Skin of body (tissue), 2 donors: ENCODE results near the gene POLR3H. TPM values are rescaled to one million over a fixed set of nuclear protein-coding genes. Genes with fewer than 3 reads are reported as not detected.
A peak's percentile ranks its signal among the peaks of the same experiment; 100 is the strongest.

Source experiments
- DNase-seq: peaks from one replicate; lab custom pipeline; 2025; lab: John Stamatoyannopoulos, UW
- total RNA-seq: library from RNA; depleted of rRNA; stranded (reverse); fragments of >200 nt; gene quantifications from one replicate; pipeline ENCODE4 v1.2.3, GENCODE V29; 2014

POLR3H gene
- total RNA-seq, 1 donor from 2014 or later, result 7.8 TPM

DNA sequence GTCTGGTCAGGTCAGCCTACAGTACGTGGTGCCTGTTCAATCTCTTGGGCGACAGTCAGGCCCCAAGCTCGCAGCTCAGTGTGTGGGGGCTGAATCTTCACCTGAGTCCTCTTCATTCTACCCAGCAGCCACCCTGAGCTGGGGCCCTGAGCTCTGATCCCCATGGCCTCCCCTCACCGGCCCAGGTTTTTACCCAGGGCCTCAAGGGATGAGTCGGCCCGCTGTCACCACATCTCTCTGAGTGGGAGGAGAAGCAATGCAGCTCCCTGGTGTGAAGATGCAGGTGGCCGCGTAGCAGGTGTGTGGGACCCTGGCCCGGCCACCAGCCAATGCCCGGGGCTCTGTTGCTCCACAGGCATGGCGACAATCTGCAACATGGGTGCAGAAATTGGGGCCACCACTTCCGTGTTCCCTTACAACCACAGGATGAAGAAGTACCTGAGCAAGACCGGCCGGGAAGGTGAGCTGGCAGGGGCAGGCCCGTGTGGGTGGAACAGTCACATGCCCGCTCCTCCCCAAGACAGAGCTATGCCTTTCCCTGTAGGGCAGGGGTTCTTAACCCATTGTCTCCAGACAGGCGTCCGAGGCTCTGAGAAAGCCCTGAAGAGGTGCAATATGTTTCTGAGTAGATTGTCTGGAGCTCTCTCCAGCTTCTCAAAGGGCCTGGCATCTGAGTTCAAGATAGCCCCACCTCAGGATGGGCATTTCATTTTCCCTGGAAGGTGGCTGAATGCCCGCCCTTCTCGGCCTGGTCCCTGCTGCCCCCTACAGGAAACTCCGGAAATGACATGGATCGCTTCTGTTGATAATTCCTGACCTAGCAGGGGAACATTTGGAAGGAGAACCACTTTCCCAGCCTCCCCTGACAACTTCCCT is 26.9 kb downstream of the POLR3H start:
- peak; percentile 7 for DNase-seq

DNA sequence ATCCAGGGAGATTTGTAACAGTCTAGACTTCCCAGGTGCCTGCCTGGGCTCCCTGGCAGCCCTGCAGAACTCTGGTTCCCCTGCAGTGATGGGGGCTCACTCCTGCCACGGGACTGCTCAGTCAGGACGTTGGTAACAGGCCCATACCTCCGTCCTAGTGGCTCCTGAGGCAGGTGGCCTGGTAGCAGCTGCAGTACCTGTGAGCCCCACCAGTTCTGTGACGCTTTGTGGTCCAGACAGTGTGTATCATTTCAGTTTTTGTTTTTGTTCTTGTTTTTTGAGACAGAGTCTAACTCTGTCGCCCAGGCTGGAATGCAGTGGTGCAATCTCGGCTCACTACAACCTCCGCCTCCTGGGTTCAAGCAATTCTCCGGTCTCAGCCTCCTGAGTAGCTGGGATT is 27.8 kb downstream of the POLR3H start:
- no peak for DNase-seq

DNA sequence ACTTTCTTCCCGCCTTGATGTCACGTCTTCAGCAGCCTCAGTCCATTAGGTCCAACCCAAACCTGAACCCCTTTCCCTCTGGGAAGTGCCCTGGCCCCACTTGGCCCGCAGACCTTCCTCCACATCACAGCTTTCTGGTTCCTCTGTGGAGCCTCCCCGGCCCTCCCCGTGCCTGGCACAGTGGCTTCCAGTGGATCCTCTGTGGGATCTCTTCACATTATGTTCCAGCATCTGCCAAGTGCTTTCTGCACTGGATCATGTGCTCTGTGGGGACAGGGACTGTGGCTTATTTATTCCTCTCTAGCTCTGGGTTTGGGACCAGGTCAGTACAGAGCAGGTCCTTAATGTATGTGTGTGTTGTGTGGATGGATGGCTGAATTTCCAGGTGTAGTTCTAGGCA is 30.9 kb downstream of the POLR3H start:
- DNase-seq, result no peak

GRCh38 chr22:41512421-41513194 is 31.7 kb downstream of the POLR3H start:
- DNase-seq, result no peak

DNA sequence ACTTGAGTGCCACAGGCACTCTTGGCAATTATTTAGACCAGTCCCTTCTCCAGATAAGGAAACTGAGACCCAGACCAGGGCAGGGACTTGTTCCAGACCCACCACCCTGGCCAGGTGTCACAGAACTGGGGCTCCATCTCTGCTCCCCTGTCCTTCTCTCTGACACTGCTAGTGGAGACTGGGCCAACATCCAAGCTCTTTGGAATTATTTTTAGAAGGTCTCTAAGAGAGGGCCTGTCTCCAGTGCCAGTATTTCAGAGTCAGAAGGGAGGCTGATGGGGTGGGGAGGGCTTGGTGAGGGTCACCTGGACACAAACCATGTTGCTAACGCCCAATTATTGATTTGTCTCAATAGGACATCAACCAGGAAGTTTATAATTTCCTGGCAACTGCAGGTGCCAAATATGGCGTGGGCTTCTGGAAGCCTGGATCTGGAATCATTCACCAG is 32.7 kb downstream of the POLR3H start:
- no peak for DNase-seq

- DNase-seq, result no peak
These were observed 35.5 kb downstream of the POLR3H start for GRCh38 chr22:41508770-41509170.

- DNase-seq, result no peak
These were observed 36.8 kb downstream of the POLR3H start for GRCh38 chr22:41507330-41508063.

- no peak for DNase-seq
These were observed 38.6 kb downstream of the POLR3H start for GRCh38 chr22:41505511-41506220.

DNA sequence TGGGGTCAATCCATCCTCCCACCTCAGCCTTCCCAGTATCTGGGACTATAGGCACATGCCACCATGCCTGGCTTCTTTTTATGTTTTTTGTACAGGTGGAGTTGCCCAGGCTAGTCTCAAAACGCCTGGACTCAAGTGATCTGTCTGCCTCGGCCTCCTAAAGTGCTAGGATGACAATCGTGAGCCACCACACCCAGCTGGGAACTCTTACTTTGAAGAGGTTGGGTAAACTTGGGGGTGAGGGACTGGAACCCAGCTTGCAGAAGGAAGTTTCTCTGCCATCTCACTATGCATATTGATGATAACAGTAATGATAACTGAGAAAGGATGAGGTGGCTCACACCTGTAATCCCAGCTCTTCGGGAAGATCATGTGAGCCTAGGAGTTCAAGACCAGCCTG is 39.5 kb downstream of the POLR3H start:
- no peak for DNase-seq

DNA sequence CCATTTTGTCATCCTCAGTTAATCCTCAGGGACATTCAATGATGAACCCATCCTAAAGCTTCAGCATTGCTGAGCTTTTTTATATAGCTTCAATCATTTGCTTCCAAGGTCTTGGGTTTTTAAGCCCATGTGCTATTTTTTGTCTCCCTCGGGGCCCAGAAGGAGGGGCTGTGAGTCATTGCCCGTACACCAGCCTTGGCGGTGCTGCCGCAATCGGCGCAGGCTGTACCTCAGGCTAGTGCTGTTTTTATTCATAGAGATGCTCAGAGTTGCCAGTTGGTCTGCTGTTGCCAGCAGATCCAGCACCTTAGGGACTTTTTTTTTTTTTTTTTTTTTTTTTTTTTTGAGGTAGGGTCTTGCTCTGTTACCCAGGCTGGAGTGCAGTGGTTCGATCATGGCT is 39.9 kb downstream of the POLR3H start:
- DNase-seq, result no peak

- DNase-seq, result no peak
These were observed 43.1 kb downstream of the POLR3H start for GRCh38 chr22:41501209-41501608.

DNA sequence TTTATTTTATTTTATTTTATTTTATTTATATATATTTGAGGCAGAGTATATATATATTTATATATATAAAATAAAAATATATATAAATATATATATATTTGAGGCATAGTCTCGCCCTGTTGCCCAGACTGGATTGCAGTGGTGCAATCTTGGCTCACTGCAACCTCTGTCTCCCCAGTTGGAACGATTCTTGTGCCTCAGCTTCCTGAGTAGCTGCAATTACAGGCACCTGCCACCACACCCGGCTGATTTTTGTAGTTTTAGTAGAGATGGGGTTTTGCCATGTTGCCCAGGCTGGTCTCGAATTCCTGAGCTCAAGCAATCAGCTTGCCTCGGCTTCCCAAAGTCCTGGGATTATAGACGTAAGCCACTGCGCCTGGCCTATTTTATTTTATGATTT is 44.0 kb downstream of the POLR3H start:
- DNase-seq, result no peak

DNA sequence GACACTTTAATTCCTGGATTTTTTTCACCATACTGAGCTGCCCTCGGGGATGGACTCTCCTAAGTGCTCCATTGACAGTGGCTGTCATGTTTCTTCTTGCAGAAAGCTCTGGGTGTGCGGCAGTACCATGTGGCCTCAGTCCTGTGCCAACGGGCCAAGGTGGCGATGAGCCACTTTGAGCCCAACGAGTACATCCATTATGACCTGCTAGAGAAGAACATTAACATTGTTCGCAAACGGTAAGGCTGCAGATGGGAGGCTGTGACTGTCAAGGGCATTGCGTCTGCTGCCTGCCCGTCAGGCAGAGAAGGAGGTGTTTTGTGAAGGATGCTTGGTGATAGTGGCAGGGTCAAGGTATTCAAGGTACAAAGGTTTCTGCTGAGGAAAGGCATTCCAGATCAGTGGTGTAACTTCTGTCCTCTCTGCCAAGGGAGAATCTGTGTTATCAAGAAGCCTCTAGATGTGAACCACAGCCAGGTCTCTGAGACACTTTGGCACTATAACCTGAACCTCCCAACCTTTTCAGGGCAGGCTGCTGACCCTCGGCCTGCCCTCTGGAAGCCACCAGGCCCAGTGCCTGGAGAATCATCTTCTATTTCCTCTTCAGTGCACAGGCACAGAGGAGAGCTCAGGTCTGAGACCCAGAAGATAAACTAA is 44.5 kb downstream of the POLR3H start:
- no peak for DNase-seq

DNA sequence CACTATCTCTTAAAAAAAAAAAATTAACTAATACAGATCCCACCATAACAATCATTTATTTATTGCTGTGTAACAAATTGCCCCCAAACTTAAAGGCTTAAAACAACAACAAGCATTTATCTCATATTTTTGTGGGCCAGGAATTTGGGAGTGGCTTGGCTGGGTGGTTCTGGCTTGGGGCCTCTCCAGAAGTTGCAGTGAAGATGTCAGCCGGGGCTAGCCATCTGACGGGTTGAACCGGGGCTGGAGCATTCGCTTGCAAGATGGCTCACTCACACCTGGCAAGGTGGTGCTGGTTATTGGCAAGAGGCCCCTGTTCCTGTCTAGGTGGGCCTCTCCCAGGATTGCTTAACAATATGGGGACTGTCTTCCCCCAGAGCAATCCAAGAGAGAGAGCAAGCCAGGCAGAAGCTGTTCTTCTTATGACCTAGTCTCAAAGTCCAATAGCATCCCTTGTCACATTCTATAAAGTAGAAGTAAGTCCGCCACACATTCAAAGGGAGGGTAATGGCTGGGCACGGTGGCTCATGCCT is 45.9 kb downstream of the POLR3H start:
- no peak for DNase-seq

- peak; percentile 38 for DNase-seq
These were observed 52.7 kb downstream of the POLR3H start for GRCh38 chr22:41491374-41492100.

GRCh38 chr22:41488596-41489385 is 55.5 kb downstream of the POLR3H start:
- no peak for DNase-seq

- DNase-seq, result no peak
These were observed 56.2 kb downstream of the POLR3H start for GRCh38 chr22:41488076-41488475.

DNA sequence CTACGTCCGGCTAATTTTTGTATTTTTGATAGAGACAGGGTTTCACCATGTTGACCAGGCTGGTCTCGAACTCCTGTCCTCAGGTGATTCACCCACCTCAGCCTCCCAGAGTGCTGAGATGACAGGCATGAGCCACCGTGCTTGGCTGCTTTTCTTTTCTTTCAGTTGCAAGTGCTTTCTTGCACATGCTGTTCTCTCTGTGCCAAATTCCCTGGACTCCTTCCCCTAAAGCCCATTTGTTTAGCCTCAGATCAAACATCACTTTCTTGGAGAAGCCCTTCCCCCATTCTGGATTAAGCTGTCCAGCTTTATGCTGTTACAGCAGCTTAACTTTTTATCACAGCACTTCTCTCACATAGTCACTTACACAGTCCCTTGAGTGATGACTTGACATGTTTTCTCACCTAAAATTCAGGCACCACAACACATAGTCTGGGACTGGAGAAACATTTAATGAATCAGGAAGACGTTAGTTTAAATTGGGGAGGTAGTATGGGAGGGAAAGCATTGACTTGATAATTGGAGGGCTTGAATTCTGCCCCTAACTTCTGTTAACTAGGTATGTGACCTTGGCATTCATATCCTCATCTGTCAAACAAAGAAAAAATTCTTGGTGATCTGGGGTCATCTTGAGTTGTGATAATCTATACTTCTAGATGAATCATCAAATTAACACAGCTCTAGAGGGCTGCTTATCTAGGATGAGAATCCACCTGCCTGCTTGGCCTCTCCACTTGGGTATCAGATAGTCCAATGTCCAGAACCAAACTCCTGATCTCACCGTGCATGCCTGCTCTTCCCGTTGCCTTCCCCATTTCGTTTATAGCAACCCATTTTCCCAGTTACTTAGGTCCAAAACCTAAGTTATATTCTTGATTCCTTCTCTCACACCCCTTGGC is 57.0 kb downstream of the POLR3H start:
- no peak for DNase-seq
